ENCODE data around the gene ZNF467. TPM values are rescaled to one million over a fixed set of nuclear protein-coding genes. Genes with fewer than 3 reads are reported as not detected.

Gene ZNF467
- total and polyA plus RNA-seq, 2 of the 8 experiments (the other 6 are each of a cell fraction or from before 2014, with no cell fraction given), result 0.50 to 0.51 TPM

DNA sequence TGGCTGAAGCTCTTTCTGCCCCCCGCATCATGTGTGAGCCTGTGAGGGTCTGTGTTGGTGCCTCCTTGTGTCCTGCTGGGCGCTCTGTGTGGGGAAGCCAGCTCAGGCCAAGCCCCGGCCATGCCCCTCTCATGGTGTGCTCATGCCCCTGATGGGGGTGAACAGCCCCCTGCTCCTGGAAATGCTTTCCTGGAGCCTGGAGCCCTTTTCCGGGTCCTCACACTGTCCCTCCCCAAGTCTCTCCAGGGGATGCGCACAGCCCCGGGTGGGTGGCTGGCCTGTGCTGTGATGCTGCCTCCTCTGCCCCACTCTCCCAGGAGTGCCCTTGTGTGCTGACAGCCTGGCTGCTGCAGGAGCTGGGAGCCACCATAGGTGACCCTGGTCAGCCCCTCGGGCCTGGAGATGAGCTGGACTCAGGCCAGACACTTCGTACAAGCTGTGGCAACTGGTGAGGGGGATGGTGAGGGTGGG lies 43.9 kb upstream of the ZNF467 start:
- Histone ChIP-seq H3K23ac (ENCODE audit: insufficient read length) (no peak overlapping the region), H3K56ac (replicated peaks; ENCODE audit: insufficient read length, low read depth, low read length) (no peak overlapping the region), H2BK12ac (ENCODE audit: low read depth, low read length) (no peak overlapping the region), H3K4me2 (ENCODE audit: insufficient read depth in 1 of 2, low read depth in 2 of 2, low read length in 2 of 2) (no peak overlapping the region), H4K20me1 (replicated peaks in 1 of 2; ENCODE audit: control insufficient read depth in 1 of 2, insufficient read depth in 2 of 2, low read length in 2 of 2) (no peaks in the 10 kb centered on the region), H2AFZ (ENCODE audit: low read length) (no peak overlapping the region), H3K4me3 (ENCODE audit: extremely low read depth in 1 of 4, insufficient read depth in 2 of 4, low read depth in 3 of 4, low read length in 4 of 4) (no peak overlapping the region), H3K4ac (replicated peaks; ENCODE audit: insufficient read length, low read depth, low read length) (no peak overlapping the region), H3K23me2 (ENCODE audit: low read depth, low read length) (no peaks in the 10 kb centered on the region), H3K9me3 (ENCODE audit: insufficient read depth in 2 of 2, low read depth in 1 of 2, low read length in 1 of 2) (no peaks in the 10 kb centered on the region; a peak in 1 of 4 replicates), H2BK5ac (ENCODE audit: low read depth, low read length) (no peak overlapping the region), H3K14ac (ENCODE audit: insufficient read length) (no peak overlapping the region), H3K79me2 (ENCODE audit: control insufficient read depth in 1 of 2, insufficient read depth in 2 of 2, low read length in 2 of 2) (no peaks in the 10 kb centered on the region), H3K27ac (ENCODE audit: low read depth, low read length) (no peak overlapping the region), H2BK15ac (ENCODE audit: low read length) (no peak overlapping the region), H3K27me3 (replicated peaks in 1 of 4; ENCODE audit: control insufficient read depth in 3 of 4, extremely low read depth in 1 of 4, insufficient read depth in 3 of 4, low read length in 3 of 4) (no peaks in the 10 kb centered on the region), H2BK20ac (ENCODE audit: low read length) (no peak overlapping the region), H3K18ac (ENCODE audit: extremely low read depth, low read length) (no peak overlapping the region; the same call in 1 of the 2 replicates), H3K36me3 (ENCODE audit: control insufficient read depth in 2 of 4, insufficient read depth in 4 of 4, low read length in 3 of 4) (no peaks in the 10 kb centered on the region), H4K5ac (ENCODE audit: insufficient read length, low read depth, low read length) (no peak overlapping the region), H4K91ac (replicated peaks; ENCODE audit: insufficient read length, low read length) (no peak overlapping the region), H4K8ac (ENCODE audit: extremely low read depth, insufficient read depth, low read length) (no peak overlapping the region), H3K9ac (replicated peaks in 1 of 4; ENCODE audit: extremely low read depth in 1 of 4, low read depth in 3 of 4, low read length in 3 of 4) (no peak overlapping the region), H2BK120ac (replicated peaks; ENCODE audit: low read depth, low read length) (no peak overlapping the region), H3K79me1 (ENCODE audit: low read depth, low read length) (no peaks in the 10 kb centered on the region; the same call in 1 of the 2 replicates), H3K4me1 (replicated peaks in 1 of 4; ENCODE audit: control insufficient read depth in 3 of 4, insufficient read depth in 4 of 4, low read length in 3 of 4) (peaks cover 0 to 20% (median 8%) of the 10 kb centered on the region in 4 experiments; a peak in 6 of 7 replicates), H2AK5ac (ENCODE audit: low read depth, low read length) (no peak overlapping the region)
- POLR2A ChIA-PET (ENCODE audit: partially characterized antibody), result interaction anchor here (0.7 to 2.4 kb wide), 2 partner anchors 8 to 21 kb away, joined by 3 to 5 read pairs; no protein-coding TSS in a partner anchor
- FAIRE-seq (no peak), DNase-seq (ENCODE audit: low read depth in 1 of 2, low spot score in 2 of 2) (no peak)
- WGBS, 2 experiments (ENCODE audit: extremely low coverage in 1 of 2, insufficient coverage in 1 of 2, insufficient read length in 1 of 2, insufficient replicate concordance in 2 of 2, low coverage in 1 of 2, low lambda C conversion rate in 2 of 2, missing lambda C conversion rate in 1 of 2), result 84% methylated on average over 8 of the region's 8 CpGs; no CpG with 5 or more reads in 1 of the 2 experiments
- CTCF ChIA-PET (ENCODE audit: partially characterized antibody), result interaction anchor here (0.7 to 5.2 kb wide), 9 partner anchors 9 to 110 kb away, joined by 3 to 67 read pairs (median 3); no protein-coding TSS in a partner anchor
- no peak for TF ChIP-seq ATF2 (IDR thresholded peaks at IDR 0.05; ENCODE audit: low read length)
- no peak for TF ChIP-seq KDM1A (IDR thresholded peaks at IDR 0.05; ENCODE audit: borderline replicate concordance, low read length)
- TF ChIP-seq RAD21 (IDR thresholded peaks at IDR 0.05 in 1 of 2, conservative IDR thresholded peaks at IDR 0.05 in 1 of 2; ENCODE audit: low read depth in 2 of 2, low read length in 2 of 2), result no peak
- TF ChIP-seq, protein P1, sequence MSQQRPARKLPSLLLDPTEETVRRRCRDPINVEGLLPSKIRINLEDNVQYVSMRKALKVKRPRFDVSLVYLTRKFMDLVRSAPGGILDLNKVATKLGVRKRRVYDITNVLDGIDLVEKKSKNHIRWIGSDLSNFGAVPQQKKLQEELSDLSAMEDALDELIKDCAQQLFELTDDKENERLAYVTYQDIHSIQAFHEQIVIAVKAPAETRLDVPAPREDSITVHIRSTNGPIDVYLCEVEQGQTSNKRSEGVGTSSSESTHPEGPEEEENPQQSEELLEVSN (IDR thresholded peaks at IDR 0.05), result no peak
- TF ChIP-seq SIX5 (IDR thresholded peaks at IDR 0.05; ENCODE audit: low read depth, low read length), result no peak
- TF ChIP-seq TAF1 (IDR thresholded peaks at IDR 0.05; ENCODE audit: low read depth, low read length), result no peak

Measured in H1 (cell line).